Large intestine (tissue), 3 donors: ENCODE measurements around the gene SUSD1. TPM values are rescaled to one million over a fixed set of nuclear protein-coding genes. Genes with fewer than 3 reads are reported as not detected.

Experiments used
- DNase-seq, 2 donors: peaks; one replicate each; pipeline versions ENCODE4 v3.0.0 to v3.0.0-alpha.2; 2013
- H3K27ac ChIP-seq: one replicate; pipeline ENCODE4 v1.5.1; 2013; ENCODE audit warnings: low read length
- H3K27me3 ChIP-seq: 2 replicates; pipeline ENCODE4 v1.6.1; 2013; ENCODE audit warnings: low read length; ENCODE audit not compliant: control insufficient read depth, insufficient read depth
- H3K36me3 ChIP-seq: 2 replicates; pipeline ENCODE4 v1.6.1; 2013; ENCODE audit warnings: low read length; ENCODE audit not compliant: control insufficient read depth, insufficient read depth
- H3K4me1 ChIP-seq: one replicate; pipeline ENCODE4 v1.6.1; 2013; ENCODE audit warnings: low read length; ENCODE audit not compliant: control insufficient read depth, insufficient read depth
- H3K4me3 ChIP-seq: one replicate; pipeline ENCODE4 v1.5.1; 2013; ENCODE audit warnings: low read length
- H3K9me3 ChIP-seq: one replicate; pipeline ENCODE4 v1.6.1; 2013; ENCODE audit warnings: mild to moderate bottlenecking, low read depth, low read length, moderate library complexity; ENCODE audit not compliant: control insufficient read depth
- WGBS: methylation state at CpG from one replicate; pipeline ENCODE4 v1.1.5; 2013; ENCODE audit warnings: low lambda C conversion rate; ENCODE audit not compliant: insufficient coverage; 5-methylcytosine and 5-hydroxymethylcytosine counted together
- polyA plus RNA-seq: library from polyadenylated mRNA; unstranded; fragments of 120-200 nt; gene quantifications from one replicate; pipeline ENCODE4 v1.2.1, GENCODE V29; 2013

SUSD1 gene
- polyA plus RNA-seq, 1 donor: 28.4 TPM

- no peaks in the 10 kb centered on the region for H3K27me3 ChIP-seq
- no peaks in the 10 kb centered on the region for H3K4me1 ChIP-seq
- no peak overlapping the region for H3K27ac ChIP-seq
Measured at GRCh38 chr9:112002847-112003457, 172.1 kb downstream of the SUSD1 start.

GRCh38 chr9:112002131-112002846, 172.8 kb downstream of the SUSD1 start:
- Histone ChIP-seq H3K36me3 (no peaks in the 10 kb centered on the region), H3K27me3 (no peaks in the 10 kb centered on the region), H3K9me3 (no peaks in the 10 kb centered on the region), H3K4me1 (no peaks in the 10 kb centered on the region), H3K4me3 (no peak overlapping the region), H3K27ac (no peak overlapping the region)
- no CpG with 5 or more reads among the region's 11 CpGs for WGBS
- no peak for DNase-seq

More at GRCh38 chr9:112002847-112003457, 172.1 kb downstream of the SUSD1 start:
- Histone ChIP-seq H3K4me3 (no peak overlapping the region), H3K36me3 (no peaks in the 10 kb centered on the region), H3K9me3 (no peaks in the 10 kb centered on the region)
- DNase-seq: no peak
- WGBS: no CpG with 5 or more reads among the region's 11 CpGs

- DNase-seq: no peak
- 100% methylated on average over 1 of the region's 3 CpGs for WGBS
- no peaks in the 10 kb centered on the region for H3K27me3 ChIP-seq
Measured at GRCh38 chr9:112000743-112001142, 174.4 kb downstream of the SUSD1 start.

GRCh38 chr9:111999319-111999718, 175.8 kb downstream of the SUSD1 start:
- H3K36me3 ChIP-seq: no peaks in the 10 kb centered on the region
- no peak overlapping the region for H3K27ac ChIP-seq
- no CpG with 5 or more reads among the region's 3 CpGs for WGBS
- no peak for DNase-seq
- no peaks in the 10 kb centered on the region for H3K9me3 ChIP-seq
- H3K4me3 ChIP-seq: no peak overlapping the region
- H3K27me3 ChIP-seq: no peaks in the 10 kb centered on the region
- no peaks in the 10 kb centered on the region for H3K4me1 ChIP-seq

More at GRCh38 chr9:112000743-112001142, 174.4 kb downstream of the SUSD1 start:
- H3K9me3 ChIP-seq: no peaks in the 10 kb centered on the region
- H3K27ac ChIP-seq: no peak overlapping the region
- no peak overlapping the region for H3K4me3 ChIP-seq
- H3K36me3 ChIP-seq: no peaks in the 10 kb centered on the region
- H3K4me1 ChIP-seq: no peaks in the 10 kb centered on the region

- no peak for DNase-seq
- 100% methylated on average over 4 of the region's 5 CpGs for WGBS
- H3K4me3 ChIP-seq: no peak overlapping the region
- no peaks in the 10 kb centered on the region for H3K36me3 ChIP-seq
- H3K27me3 ChIP-seq: no peaks in the 10 kb centered on the region
- no peaks in the 10 kb centered on the region for H3K9me3 ChIP-seq
- no peaks in the 10 kb centered on the region for H3K4me1 ChIP-seq
- H3K27ac ChIP-seq: no peak overlapping the region
Measured at GRCh38 chr9:111997831-111998230, 177.3 kb downstream of the SUSD1 start.

GRCh38 chr9:111994831-111995458, 180.2 kb downstream of the SUSD1 start:
- peak in 1 of 2 donors; percentile 42 for DNase-seq
- Histone ChIP-seq H3K4me3 (no peak overlapping the region), H3K4me1 (no peaks in the 10 kb centered on the region), H3K27me3 (no peaks in the 10 kb centered on the region), H3K27ac (no peak overlapping the region), H3K36me3 (no peaks in the 10 kb centered on the region), H3K9me3 (no peaks in the 10 kb centered on the region)
- WGBS: 94% methylated on average over 2 of the region's 10 CpGs

- WGBS: 100% methylated on average over 1 of the region's 1 CpG
- H3K4me1 ChIP-seq: no peaks in the 10 kb centered on the region
- no peaks in the 10 kb centered on the region for H3K36me3 ChIP-seq
- H3K4me3 ChIP-seq: no peak overlapping the region
- no peaks in the 10 kb centered on the region for H3K9me3 ChIP-seq
- no peaks in the 10 kb centered on the region for H3K27me3 ChIP-seq
- DNase-seq: no peak
- no peak overlapping the region for H3K27ac ChIP-seq
Measured at GRCh38 chr9:111993319-111993718, 181.8 kb downstream of the SUSD1 start.

GRCh38 chr9:111992523-111992922, 182.6 kb downstream of the SUSD1 start:
- WGBS: no CpG with 5 or more reads among the region's 2 CpGs
- DNase-seq: no peak
- no peak overlapping the region for H3K27ac ChIP-seq
- no peaks in the 10 kb centered on the region for H3K36me3 ChIP-seq
- H3K4me1 ChIP-seq: no peaks in the 10 kb centered on the region
- H3K9me3 ChIP-seq: no peaks in the 10 kb centered on the region
- no peaks in the 10 kb centered on the region for H3K27me3 ChIP-seq
- H3K4me3 ChIP-seq: no peak overlapping the region

- no peak overlapping the region for H3K27ac ChIP-seq
- H3K27me3 ChIP-seq: no peaks in the 10 kb centered on the region
- no peaks in the 10 kb centered on the region for H3K9me3 ChIP-seq
- H3K36me3 ChIP-seq: no peaks in the 10 kb centered on the region
- DNase-seq: no peak
- no peaks in the 10 kb centered on the region for H3K4me1 ChIP-seq
- H3K4me3 ChIP-seq: no peak overlapping the region
Measured at GRCh38 chr9:111991179-111991578, 183.9 kb downstream of the SUSD1 start.
